Mammary epithelial cell (primary cell): ENCODE data around the gene MMS22L.

Experiments used
- CTCF ChIP-seq, 2 donors: IDR thresholded peaks in 1 of 2; conservative IDR thresholded peaks in 1 of 2; 2 replicates each; pipeline ENCODE4 v1.5.1; 2011 to 2012; ENCODE audit warnings: inconsistent platforms in 2 of 2, low read length in 2 of 2, mild to moderate bottlenecking in 2 of 2, control low read depth in 1 of 2, low read depth in 1 of 2; ENCODE audit not compliant: insufficient read depth in 1 of 2; ENCODE audit errors: extremely low read depth in 1 of 2
- EZH2 ChIP-seq: IDR thresholded peaks from 2 replicates; pipeline ENCODE4 v1.6.1; 2012; ENCODE audit warnings: low read length, inconsistent platforms, borderline replicate concordance

DNA sequence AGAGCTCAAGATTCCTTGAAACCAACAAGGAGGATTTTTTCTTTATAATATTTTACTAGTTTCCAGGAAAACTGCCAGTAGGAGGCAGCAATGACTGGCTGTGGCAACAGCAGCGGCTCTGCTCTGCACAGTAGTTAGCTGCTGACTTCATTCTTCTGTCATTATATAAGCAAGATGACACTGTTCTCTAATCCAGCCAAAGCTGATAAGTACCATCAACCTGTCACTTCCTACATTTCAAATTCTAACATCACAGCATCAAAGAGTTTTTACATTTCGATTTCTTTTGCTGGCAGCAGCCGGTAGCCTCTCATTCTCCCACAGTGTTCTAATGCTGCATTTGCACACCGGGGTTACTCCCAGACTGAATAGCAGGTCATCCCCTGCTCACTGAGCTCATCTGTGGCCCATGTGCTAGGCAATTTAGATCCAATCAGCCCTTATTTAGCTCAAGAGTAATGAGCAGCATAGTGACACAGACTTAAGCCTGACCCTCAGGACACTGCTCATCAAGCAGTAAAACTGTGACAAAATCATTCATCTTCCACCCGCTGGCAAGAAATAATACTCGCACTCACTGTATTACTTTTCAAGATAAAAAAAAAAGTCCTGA, 67.8 kb downstream of the MMS22L start:
- TF ChIP-seq CTCF (conservative IDR thresholded peaks at IDR 0.05 in 1 of 2, IDR thresholded peaks at IDR 0.05 in 1 of 2; ENCODE audit: extremely low read depth in 1 of 2, insufficient read depth in 1 of 2, low read depth in 1 of 2, low read length in 2 of 2) (peak; percentile 21 to 63), EZH2 (no peak)
